Activated naive CD4-positive, alpha-beta T cell treated with anti-CD3 and anti-CD28 coated beads, Interleukin-2, amount 10 ng/mL, durations not matched to agents 5 hours and 36 hours (primary cell): ENCODE results near the gene CGNL1. TPM values are rescaled to one million over a fixed set of nuclear protein-coding genes. Genes with fewer than 3 reads are reported as not detected.

Experiments used
- total RNA-seq, 2 experiments: library from RNA; stranded (reverse); gene quantifications; one replicate each; pipeline ENCODE4 v1.2.3, GENCODE V29; 2021

The CGNL1 gene
- total RNA-seq: not detected

GRCh38 chr15:57375827-57376695 is at the start of gene CGNL1:
CGNL1 (plus strand) TSS chr15:57376505; CDS start chr15:57438000, 61,495 bp downstream.

DNA sequence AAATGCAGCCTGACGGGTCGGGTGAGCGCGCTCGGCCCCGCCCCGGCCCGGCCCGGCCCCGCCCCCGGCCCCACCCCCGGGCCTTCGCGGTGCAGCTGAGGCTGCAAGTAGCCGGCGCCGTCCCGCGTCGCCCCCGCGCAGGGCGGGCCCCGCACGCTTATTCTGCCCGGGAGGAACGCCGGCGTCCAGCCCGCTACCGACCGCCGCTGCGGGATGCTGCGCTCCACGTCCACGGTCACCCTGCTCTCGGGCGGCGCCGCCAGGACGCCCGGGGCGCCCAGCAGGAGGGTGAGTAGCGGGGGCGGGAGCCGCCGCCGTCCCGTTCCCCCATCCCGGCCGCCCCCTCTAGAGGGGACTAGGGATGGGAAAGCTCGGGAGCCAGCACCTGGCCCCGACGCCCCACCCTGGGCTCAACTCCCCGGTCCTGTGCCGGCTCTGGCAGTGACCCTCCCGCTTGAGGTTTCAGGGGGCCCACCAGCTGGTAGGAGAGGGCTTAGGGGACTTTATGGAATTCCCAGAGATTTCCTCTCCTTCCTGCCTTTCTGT is 215.6 kb downstream of the CGNL1 start, which contains the start of gene MYZAP:
MYZAP (plus strand) TSS at position 83 of the 546 bp plus-strand sequence; CDS start at position 214, 131 bp downstream.

Other genes with a start within 250 kb of the CGNL1 start
- under 1 TPM; 0.45 to 0.53 TPM for gene MYZAP, start 215.4 kb downstream of the CGNL1 start, total RNA-seq